CD1c-positive myeloid dendritic cell (primary cell): ENCODE data around the gene COL18A1.

Experiments used
- DNase-seq: peaks from one replicate; pipeline ENCODE4 v3.0.0-alpha.2; 2016; ENCODE audit errors: extremely low spot score

COL18A1 gene

DNA sequence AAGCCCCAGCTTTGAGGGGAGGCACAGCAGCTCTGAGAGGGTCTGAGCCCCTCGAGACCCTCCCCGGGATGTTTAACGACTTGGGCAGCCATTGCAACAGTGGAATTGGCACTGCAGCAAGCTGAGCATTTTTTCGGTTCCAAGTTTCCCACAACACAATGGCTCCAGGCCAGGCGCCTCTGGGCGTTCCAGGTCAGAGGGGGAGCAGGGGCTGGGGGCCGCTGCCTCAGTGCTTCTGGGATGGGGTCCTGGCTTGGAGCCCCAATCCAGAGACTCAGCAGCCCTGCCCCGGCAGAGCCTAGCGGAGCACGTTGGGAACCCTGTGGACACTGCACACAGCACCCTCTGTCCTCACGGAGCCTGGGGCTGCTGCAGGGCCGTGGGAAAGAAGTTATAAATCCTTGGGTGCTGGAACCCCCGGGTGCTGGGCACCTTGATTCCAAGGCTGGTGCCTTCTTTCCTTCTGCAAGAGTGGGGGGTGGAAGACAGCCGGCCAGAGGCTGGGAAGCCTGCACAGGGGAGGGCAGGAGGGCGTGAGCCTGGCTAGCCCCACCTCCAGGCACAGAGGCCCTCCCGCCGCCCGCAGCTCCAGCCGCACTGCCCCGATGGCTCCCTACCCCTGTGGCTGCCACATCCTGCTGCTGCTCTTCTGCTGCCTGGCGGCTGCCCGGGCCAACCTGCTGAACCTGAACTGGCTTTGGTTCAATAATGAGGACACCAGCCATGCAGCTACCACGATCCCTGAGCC is 50.1 kb downstream of the COL18A1 start:
- no peak for DNase-seq

DNA sequence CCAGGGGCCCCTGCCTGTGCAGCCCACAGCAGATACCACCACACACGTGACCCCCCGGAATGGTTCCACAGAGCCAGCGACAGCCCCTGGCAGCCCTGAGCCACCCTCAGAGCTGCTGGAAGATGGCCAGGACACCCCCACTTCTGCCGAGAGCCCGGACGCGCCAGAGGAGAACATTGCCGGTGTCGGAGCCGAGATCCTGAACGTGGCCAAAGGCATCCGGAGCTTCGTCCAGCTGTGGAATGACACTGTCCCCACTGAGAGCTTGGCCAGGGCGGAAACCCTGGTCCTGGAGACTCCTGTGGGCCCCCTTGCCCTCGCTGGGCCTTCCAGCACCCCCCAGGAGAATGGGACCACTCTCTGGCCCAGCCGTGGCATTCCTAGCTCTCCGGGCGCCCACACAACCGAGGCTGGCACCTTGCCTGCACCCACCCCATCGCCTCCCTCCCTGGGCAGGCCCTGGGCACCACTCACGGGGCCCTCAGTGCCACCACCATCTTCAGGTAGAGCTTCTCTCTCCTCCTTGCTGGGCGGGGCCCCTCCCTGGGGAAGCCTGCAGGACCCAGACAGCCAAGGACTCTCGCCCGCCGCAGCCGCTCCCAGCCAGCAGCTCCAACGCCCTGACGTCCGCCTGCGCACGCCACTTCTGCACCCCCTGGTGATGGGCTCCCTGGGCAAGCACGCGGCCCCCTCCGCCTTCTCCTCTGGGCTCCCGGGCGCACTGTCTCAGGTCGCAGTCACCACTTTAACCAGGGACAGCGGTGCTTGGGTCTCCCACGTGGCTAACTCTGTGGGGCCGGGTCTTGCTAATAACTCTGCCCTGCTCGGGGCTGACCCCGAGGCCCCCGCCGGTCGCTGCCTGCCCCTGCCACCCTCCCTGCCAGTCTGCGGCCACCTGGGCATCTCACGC is 51.0 kb downstream of the COL18A1 start:
- no peak for DNase-seq

DNA sequence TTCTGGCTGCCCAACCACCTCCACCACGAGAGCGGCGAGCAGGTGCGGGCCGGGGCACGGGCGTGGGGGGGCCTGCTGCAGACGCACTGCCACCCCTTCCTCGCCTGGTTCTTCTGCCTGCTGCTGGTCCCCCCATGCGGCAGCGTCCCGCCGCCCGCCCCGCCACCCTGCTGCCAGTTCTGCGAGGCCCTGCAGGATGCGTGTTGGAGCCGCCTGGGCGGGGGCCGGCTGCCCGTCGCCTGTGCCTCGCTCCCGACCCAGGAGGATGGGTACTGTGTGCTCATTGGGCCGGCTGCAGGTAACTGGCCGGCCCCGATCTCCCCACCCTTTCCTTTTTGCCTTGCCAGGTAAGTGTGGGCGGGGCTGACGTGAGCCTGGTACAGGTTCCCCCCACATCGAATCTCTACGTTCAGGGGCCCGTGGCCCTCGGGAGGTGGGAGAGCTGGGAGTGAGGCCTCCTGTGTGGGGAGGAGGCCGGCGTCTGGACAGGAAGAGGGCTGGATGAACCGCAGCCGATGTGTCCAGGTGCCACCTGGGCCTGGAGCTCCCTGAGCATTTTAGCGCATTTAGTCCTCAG is 51.7 kb downstream of the COL18A1 start:
- DNase-seq: no peak

DNA sequence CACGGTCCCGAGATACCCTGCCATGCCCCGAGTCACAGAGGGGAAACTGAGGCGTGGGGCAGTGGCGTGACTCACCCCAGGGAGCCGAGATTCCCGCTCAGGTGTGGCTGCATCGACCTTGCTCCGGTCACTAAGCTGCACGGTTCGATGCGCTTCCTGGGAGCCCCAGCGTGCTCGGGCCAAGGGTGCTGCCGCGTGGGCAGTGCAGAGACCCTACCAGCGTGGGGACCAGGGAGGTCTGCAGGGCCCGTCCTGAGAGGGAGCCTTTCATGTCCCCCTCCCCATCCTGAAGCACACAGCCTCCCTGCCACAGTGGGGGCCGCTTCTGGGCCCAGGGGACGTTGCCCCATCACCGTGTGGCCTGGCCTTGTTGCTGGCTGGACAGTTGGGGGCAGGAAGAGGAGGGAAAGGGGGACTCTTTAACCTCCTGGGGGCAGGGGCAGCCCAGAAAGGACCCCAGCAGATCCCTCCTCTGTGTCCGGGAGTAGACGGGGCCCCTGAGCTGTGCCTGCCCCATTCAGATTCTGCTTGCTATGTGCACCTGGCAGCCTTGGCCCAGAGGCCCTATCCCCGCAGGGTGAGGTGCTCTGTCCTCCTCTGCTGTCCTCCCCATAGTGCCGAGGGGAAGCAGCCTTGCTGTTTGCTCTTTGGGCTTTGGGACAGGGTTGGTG is 52.3 kb downstream of the COL18A1 start:
- no peak for DNase-seq

DNA sequence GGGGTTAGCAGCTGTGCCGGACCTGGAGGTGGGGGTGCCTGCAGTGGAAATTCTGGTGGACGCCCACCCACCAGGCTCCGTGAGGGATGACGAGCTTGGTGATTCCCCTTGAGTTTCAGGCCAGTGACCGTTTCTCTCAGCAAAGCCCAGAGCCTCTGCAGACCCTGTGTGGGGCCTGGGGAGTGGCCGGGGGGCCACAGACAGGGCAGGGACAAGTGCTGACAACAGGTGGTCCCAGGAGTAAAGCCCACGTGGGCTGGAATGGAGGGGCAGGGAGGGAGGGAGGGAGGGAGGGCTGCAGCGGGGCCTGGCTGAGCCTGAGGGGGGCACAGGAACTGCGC is 52.8 kb downstream of the COL18A1 start:
- DNase-seq: no peak

DNA sequence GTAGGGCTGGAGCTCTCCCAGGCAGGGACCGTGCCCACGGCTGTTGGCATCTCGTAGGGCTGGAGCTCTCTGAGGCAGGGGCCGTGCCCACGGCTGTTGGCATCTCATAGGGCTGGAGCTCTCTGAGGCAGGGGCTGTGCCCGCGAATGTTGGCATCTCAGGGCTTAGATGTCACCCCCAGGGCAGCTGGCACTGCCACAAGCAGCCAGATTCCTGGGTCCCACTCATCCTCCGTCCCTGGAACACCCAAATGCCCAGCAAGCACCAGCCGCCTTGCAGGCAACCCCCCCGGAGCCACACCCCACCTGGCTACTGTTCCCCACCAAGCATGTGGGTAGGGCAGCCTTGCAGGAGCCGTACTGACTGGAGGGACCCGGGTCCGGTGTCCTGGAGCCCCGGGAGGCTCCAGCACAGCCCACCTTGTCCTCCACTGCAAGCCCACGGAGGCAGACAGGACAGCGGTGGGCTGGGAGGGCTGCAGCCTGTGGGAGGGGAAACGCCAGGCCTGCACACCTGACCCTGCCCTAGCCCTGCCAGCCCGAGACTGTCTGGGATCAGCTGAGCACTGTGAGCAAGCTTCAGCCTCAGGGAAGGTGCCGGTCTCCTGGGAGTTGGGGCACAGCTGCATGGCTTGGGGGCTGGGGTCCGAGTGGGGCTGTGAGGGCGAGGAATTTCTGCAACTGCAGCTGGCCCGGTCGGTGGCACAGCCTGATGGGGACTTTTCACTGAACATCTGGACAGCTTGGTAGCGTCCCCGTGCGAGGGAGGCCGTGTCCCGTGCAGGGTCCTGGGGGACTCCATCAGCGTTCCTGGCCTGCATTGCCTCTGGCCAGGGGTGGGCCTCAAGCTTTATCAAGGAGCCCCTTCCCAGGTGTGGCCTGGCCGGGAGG is 53.6 kb downstream of the COL18A1 start:
- no peak for DNase-seq

DNA sequence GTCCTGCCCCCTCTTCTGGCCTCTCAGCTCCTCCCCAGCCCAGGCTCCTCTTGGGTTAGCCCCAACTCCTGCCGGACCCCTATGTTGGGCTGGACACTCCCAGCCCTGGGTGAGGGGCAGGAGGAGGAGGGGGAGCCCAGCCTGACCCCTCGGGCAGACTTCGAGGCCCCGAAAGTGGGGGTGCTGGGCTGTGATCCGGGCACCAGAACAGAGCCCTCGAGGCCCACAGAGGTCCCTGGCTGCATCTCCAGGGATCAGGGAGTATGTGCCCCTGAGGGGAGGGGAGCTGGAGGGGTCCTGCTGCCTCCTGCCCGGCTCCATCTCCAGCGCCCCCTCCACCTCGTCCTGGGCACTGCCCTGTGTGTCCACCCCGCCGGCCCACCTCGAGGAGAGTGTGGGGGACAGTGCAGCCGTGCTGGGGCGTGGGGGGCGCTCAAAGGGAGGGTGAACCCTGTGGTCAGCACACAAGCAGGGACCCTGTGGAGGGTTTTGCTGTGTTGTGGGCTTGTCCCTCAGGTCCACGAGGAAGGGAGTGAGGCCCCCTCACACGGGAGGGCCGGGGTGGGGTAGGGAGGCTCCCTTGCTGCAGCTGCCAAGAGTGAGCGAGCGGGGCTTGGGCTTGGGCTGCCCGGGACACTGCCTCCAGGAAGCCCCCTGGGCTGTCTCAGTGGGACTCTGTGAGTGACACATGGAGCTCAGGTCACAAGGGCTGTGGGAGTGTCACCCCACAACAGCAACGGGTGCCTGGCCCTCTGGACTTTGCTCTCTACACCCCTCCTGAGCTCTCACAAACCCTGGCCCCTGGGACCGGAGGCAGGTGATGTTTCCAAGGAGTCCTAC is 54.4 kb downstream of the COL18A1 start:
- DNase-seq: no peak

DNA sequence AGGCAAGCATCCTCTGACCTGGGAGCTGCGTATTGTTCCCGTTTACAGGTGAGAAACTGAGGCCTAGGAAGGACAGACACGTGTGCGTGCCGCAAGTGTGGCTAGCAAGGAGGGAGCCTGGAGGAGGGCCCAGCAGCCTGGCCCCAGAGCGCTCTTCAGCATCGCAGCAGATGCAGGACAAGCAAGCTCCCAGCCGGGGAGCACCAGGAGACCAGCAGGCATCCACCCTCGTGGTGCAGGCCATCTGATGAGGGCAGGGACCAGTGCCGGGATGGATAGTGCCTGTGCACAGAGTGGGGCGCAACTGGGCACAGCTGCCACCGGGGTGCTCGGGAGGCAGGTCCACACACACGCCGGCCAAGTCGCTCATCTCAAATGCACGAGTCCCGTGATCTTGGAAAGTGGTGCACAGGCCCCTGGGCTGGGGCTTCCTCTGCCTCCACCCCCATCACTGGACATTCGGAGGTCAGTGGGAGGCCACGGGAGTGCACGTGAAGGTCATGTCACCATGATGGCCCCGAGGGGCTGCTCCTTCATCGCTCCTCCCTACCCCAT is 55.1 kb downstream of the COL18A1 start:
- no peak for DNase-seq

DNA sequence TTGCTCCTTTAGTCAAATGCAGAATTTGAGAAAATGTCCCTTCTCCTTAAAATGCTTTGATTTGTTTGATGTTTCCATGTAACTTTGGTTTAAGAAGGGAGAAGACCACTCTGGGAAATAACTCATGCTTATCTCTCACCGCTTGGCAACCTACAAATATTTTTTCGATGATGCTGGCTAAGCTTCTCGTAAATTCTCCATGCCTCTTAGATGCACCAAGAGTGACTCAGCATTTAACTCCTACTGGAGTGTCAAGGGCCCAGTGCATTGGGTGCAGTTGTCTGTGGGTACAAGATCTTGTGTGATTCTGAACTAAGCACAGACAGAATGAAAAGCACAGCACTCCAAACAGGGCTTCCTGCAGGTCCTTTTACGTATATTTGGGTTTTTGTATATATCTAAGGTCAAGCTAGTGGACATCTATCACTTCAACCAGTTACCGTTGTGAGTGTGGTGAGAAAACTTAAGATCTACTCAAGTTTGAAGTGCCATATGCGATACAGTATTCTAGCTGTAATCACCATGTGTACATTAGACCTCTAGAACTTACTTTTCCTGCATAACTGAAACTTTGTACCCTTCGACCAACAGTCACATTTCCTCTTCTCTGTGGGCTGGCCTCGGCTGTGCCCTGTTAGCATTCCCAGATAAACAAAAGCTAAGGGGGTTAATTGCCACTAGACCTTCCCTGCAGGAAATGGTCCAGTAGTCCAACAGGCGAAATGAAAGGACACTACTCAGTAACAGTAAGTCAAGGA is 55.8 kb downstream of the COL18A1 start:
- no peak for DNase-seq

DNA sequence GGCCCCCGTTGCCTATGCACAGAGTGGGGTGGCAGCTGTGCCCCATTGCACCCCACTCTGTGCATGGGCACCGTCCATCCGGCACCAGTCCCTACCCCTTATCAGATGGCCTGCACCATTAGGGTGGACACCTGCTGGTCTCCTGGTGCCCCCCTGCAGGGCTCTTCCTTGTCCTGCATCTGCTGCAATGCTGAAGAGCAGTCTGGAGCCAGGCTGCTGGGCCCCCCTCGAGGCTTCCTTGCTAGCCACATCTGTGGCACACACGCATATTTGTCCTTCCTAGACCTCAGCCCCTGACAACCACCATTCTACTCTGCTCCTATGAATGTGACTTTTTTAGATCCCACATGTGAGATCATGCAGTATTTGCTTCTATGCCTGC is 56.4 kb downstream of the COL18A1 start:
- no peak for DNase-seq

DNA sequence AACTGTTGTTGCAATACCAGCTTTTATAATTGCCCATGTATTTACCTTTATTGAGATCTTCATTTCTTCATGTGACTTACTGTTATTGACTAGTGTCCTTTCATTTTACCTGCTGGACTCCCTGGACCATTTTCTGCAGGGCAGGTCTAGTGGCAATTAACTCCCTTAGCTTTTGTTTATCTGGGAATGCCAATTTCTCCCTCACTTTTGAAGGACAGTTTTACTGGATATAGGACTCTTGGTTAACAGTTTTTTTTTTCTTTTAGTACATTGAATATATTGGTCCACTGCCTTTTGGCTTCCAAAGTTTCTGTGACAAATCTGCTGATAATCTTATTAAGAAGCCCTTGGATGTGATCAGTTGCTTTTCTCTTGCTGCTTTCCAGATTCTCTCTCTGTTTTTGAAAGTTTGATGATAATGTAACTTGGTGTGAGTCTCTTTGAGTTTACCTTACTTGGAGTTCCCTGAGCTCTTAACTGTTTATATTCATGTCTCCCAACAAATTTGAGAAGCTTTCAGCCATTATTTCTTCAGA is 56.9 kb downstream of the COL18A1 start:
- no peak for DNase-seq

DNA sequence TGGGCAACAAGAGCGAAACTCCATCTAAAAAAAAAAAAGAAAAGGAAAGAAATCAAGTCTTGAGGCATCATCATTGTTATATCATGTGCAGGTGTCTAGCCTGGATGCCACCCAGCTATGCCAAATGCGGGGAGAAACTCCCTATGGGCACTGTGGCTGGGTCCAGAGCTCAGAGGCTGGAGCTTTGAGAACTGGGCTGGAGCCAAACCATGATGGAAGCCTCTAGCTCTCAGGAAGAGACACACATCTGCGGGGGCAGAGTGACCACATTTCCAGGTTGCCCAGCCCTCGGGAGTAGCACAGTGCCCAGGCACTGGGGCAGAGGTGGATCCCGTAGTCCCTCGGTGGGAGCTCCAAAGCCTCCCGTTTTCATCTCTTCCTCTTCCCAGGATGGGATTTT is 58.9 kb downstream of the COL18A1 start:
- no peak for DNase-seq

DNA sequence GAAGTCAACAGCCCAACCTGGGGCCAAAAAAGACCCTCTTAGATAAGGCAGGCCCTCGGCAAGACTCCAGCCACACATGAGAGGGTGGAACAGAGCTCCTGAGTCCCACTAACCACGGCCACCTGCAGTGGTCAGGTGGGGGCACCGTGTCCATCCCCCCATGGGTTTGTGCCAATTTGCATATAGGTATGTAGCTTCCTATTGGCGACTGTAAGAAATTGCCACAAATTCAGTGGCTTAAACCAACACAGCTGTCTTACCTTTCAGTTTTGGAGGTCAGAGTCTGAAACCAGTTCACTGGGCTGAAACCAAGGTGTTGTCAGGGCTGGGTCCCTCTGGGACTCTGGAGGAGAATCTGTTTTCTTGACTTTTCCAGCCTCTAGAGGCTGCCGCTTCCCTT is 59.3 kb downstream of the COL18A1 start:
- DNase-seq: no peak

DNA sequence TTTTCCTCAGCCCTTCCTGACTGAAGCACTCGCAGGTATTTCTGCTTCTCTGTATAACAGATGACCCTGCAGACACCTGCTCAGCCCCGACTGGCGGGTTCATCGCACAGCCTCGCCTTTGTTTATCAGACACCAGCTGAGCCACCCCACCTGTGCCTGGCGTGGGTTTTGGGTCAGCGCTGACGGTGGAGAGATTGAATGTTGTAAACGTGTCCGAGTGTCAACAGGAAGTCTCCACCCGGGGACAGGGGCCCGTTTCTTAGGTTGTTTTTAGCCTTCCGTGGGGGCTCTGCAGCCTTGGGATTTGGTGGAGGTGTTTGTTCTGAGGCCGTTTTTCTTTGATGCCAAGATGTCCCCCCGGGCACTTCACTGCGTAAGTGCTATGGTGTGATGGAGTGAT is 60.1 kb downstream of the COL18A1 start:
- no peak for DNase-seq

DNA sequence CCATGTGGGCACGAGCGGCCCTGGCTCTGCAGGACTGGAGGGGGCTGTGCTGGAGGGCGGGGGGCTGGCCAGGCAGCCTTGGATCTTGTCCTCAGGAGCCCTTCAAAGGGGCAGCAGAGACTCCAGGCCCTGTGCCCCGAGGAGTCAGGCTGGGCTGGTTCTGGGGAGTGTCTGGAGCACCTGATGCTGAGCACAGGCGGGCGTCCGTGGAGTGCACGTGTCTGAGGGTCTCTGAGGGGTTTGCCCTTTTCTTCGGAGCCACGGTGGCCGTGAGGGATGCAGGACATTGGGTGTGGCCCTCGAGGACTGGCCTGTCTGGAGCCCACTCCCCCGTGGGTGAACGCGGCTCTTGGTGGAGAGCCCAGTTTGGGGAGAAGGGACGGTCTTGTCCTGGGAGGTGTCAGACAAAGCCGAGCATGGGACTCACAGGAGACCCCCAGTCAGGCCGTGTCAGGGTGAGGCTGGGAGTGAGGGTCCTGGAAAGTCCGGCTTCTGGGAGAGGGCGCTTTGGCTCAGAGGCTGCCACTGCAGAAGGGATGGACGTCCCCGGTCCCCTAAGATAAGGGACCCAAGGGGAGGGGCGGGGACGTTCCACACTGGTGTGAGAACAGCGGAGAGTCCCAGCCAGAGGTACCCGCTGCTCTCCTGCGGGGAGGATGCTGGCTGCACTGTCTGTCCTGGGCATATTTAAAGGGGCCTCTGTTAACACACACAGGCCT is 60.8 kb downstream of the COL18A1 start:
- no peak for DNase-seq

DNA sequence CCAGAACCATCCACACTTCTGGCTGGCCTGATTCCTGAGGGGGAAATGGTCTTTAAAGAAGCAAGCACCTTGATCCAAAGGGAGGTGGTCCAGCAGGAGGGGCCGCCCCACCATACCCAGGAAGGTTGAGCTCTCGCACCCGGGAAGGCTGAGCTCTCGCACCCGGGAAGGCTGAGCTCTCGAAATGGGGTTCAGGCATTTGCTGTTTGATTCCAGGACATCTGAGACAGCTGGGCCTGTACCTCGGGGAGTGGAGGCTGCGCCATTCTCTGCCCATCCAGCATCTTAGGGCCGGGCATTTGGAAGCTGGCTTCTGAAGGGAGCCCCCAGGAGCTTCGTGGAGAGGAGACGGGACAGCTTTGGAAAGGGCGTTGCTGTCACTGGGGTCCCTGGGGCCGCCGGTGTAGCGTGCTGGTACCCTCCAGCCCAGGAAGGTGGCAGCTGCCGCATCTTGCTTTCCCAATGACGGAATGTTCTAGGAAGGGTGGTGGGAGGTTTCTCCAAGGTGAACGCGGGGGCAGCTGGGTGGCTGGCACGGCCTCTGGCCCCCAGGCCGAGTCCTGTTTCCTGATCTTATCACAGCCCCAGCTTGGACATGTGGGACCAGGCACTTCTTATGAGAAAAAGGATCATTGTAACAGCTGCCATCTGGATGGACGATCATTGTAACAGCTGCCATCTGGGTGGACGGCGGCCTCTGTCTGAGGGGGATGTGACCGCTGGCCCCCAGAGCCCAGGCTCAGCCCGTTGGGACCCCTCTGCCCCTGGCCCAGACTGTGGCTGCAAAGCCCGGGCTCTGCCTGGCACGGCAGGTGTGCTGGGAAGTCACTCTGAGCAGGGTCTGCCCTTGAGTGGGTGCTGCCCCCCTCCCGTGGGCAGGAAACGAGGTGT is 61.6 kb downstream of the COL18A1 start:
- DNase-seq: no peak

DNA sequence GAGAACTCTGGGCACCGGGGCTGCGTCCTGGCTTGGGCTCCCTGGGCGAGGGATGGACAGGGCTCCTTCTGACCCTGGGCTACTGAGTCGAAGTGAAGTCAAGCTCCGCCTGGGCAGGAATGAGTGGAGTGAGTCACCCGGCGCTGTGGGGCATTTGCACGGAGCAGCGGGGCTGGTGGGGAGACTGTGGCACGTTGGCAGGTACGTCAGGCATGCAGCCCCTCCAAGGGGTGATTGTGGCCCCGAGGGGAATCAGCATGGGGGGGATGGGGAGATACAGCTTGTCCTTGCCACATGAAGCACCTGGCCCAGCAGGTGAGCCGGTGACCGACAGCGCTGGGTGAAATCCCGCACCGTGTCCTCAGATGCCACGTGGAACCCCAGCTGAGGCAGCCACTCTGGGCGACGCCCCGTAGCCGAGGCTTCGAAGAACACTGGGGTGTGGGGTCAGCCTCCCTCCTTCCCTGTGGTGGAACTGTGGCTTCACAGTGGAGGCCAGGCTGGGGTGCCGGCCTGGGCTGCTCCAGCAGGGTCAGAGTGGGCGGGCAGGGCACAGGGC is 62.3 kb downstream of the COL18A1 start:
- DNase-seq: no peak
